Breast epithelium (tissue), 3 donors: ENCODE results near the gene EDEM1.

ENCODE experiments used
- POLR2A ChIP-seq: fragments of 450-650 bp; IDR thresholded peaks from one replicate; pipeline ENCODE4 v1.6.1; 2016; ENCODE audit warnings: antibody characterized with exemption, mild to moderate bottlenecking, moderate library complexity
- POLR2AphosphoS5 ChIP-seq, 3 donors: sonication (generic); formaldehyde crosslinking; IDR thresholded peaks; one replicate each; pipeline ENCODE4 v1.6.1; 2017; ENCODE audit warnings: antibody characterized with exemption in 3 of 3

GRCh38 chr3:5140839-5141238, 46.7 kb upstream of the EDEM1 start:
- TF ChIP-seq POLR2A: no peak
- TF ChIP-seq POLR2AphosphoS5 (IDR thresholded peaks at IDR 0.05): no peak
